ENCODE measurements around the gene ZMYND12. TPM values are rescaled to one million over a fixed set of nuclear protein-coding genes. Genes with fewer than 3 reads are reported as not detected.
"Not testable (repeated sequence)": the region's sequence is repeated elsewhere in the genome, so short reads cannot be mapped to it uniquely, and the experiment has no call there.

Gene ZMYND12
- total and polyA plus RNA-seq, 2 donors (not counting 1 experiment from before 2014, with no cell fraction given): 0.56 to 3.5 TPM

GRCh38 chr1:42480921-42481320 lies 25.1 kb upstream of the ZMYND12 start:
- H3K9me3 ChIP-seq (ENCODE audit: control insufficient read depth, insufficient read depth, low read depth, low read length): no peaks in the 10 kb centered on the region
- no peak overlapping the region for H3K9ac ChIP-seq (ENCODE audit: insufficient read depth, low read length)
- no peaks in the 10 kb centered on the region for H3K36me3 ChIP-seq (ENCODE audit: control insufficient read depth, insufficient read depth, low read length)
- no peak overlapping the region for H2AFZ ChIP-seq (ENCODE audit: low read length)
- no peaks in the 10 kb centered on the region for H3K79me2 ChIP-seq (ENCODE audit: control insufficient read depth, insufficient read depth, low read length)
- no peak overlapping the region for H3K4me2 ChIP-seq (ENCODE audit: extremely low read depth, insufficient read depth, low read length)
- TF ChIP-seq CTCF (conservative IDR thresholded peaks at IDR 0.05 in 1 of 2, IDR thresholded peaks at IDR 0.05 in 1 of 2; ENCODE audit: low read depth in 1 of 2, low read length in 2 of 2): no peak
- TF ChIP-seq EZH2 (IDR thresholded peaks at IDR 0.05; ENCODE audit: low read length, missing control alignments): no peak
- no peak overlapping the region for H3K4me3 ChIP-seq (replicated peaks in 1 of 4; ENCODE audit: control extremely low read depth in 1 of 4, insufficient read depth in 1 of 4, low read depth in 3 of 4, low read length in 4 of 4)
- H3K4me1 ChIP-seq (ENCODE audit: control insufficient read depth, extremely low read depth, insufficient read depth, low read length): peaks cover 3% of the 10 kb centered on the region
- DNase-seq (ENCODE audit: low read depth in 2 of 2): no peak
- H3K27ac ChIP-seq (ENCODE audit: insufficient read depth, low read length): no peak overlapping the region
- H3K27me3 ChIP-seq (ENCODE audit: control insufficient read depth, insufficient read depth, low read length): no peaks in the 10 kb centered on the region
- H4K20me1 ChIP-seq (ENCODE audit: control insufficient read depth, extremely low read depth, insufficient read depth, low read length): no peaks in the 10 kb centered on the region

- H3K9me3 ChIP-seq (ENCODE audit: control insufficient read depth, insufficient read depth, low read depth, low read length): no peaks in the 10 kb centered on the region
- H3K4me2 ChIP-seq (ENCODE audit: extremely low read depth, insufficient read depth, low read length): no peak overlapping the region
- no peaks in the 10 kb centered on the region for H4K20me1 ChIP-seq (ENCODE audit: control insufficient read depth, extremely low read depth, insufficient read depth, low read length)
- H2AFZ ChIP-seq (ENCODE audit: low read length): no peak overlapping the region
- no peak overlapping the region for H3K4me3 ChIP-seq (replicated peaks in 1 of 4; ENCODE audit: control extremely low read depth in 1 of 4, insufficient read depth in 1 of 4, low read depth in 3 of 4, low read length in 4 of 4)
- DNase-seq (ENCODE audit: low read depth in 2 of 2): peak in 1 of 2 donors; percentile 30
- H3K27me3 ChIP-seq (ENCODE audit: control insufficient read depth, insufficient read depth, low read length): no peaks in the 10 kb centered on the region
- TF ChIP-seq EZH2 (IDR thresholded peaks at IDR 0.05; ENCODE audit: low read length, missing control alignments) (no peak), CTCF (conservative IDR thresholded peaks at IDR 0.05 in 1 of 2, IDR thresholded peaks at IDR 0.05 in 1 of 2; ENCODE audit: low read depth in 1 of 2, low read length in 2 of 2) (no peak)
- peaks cover 3% of the 10 kb centered on the region for H3K4me1 ChIP-seq (ENCODE audit: control insufficient read depth, extremely low read depth, insufficient read depth, low read length)
- H3K9ac ChIP-seq (ENCODE audit: insufficient read depth, low read length): no peak overlapping the region
- H3K79me2 ChIP-seq (ENCODE audit: control insufficient read depth, insufficient read depth, low read length): no peaks in the 10 kb centered on the region
- no peaks in the 10 kb centered on the region for H3K36me3 ChIP-seq (ENCODE audit: control insufficient read depth, insufficient read depth, low read length)
- no peak overlapping the region for H3K27ac ChIP-seq (ENCODE audit: insufficient read depth, low read length)
Observed at GRCh38 chr1:42479621-42480020, 23.8 kb upstream of the ZMYND12 start.

GRCh38 chr1:42477775-42478174 lies 22.0 kb upstream of the ZMYND12 start:
- Histone ChIP-seq H3K27me3 (ENCODE audit: control insufficient read depth, insufficient read depth, low read length) (no peaks in the 10 kb centered on the region), H3K4me3 (replicated peaks in 1 of 4; ENCODE audit: control extremely low read depth in 1 of 4, insufficient read depth in 1 of 4, low read depth in 3 of 4, low read length in 4 of 4) (no peak overlapping the region), H3K79me2 (ENCODE audit: control insufficient read depth, insufficient read depth, low read length) (no peaks in the 10 kb centered on the region), H3K9ac (ENCODE audit: insufficient read depth, low read length) (no peak overlapping the region), H4K20me1 (ENCODE audit: control insufficient read depth, extremely low read depth, insufficient read depth, low read length) (no peaks in the 10 kb centered on the region), H3K27ac (ENCODE audit: insufficient read depth, low read length) (no peak overlapping the region), H2AFZ (ENCODE audit: low read length) (no peak overlapping the region), H3K9me3 (ENCODE audit: control insufficient read depth, insufficient read depth, low read depth, low read length) (no peaks in the 10 kb centered on the region), H3K36me3 (ENCODE audit: control insufficient read depth, insufficient read depth, low read length) (no peaks in the 10 kb centered on the region), H3K4me1 (ENCODE audit: control insufficient read depth, extremely low read depth, insufficient read depth, low read length) (no peaks in the 10 kb centered on the region), H3K4me2 (ENCODE audit: extremely low read depth, insufficient read depth, low read length) (no peak overlapping the region)
- no peak for DNase-seq (ENCODE audit: low read depth in 2 of 2)
- TF ChIP-seq EZH2 (IDR thresholded peaks at IDR 0.05; ENCODE audit: low read length, missing control alignments) (no peak), CTCF (conservative IDR thresholded peaks at IDR 0.05 in 1 of 2, IDR thresholded peaks at IDR 0.05 in 1 of 2; ENCODE audit: low read depth in 1 of 2, low read length in 2 of 2) (no peak)

GRCh38 chr1:42477354-42477753 lies 21.5 kb upstream of the ZMYND12 start:
- not testable (repeated sequence) for H3K27ac ChIP-seq (ENCODE audit: insufficient read depth, low read length); H3K9me3 ChIP-seq (ENCODE audit: control insufficient read depth, insufficient read depth, low read depth, low read length); DNase-seq (ENCODE audit: low read depth in 2 of 2); H3K27me3 ChIP-seq (ENCODE audit: control insufficient read depth, insufficient read depth, low read length); H3K9ac ChIP-seq (ENCODE audit: insufficient read depth, low read length); H3K4me2 ChIP-seq (ENCODE audit: extremely low read depth, insufficient read depth, low read length); H3K4me1 ChIP-seq (ENCODE audit: control insufficient read depth, extremely low read depth, insufficient read depth, low read length); H4K20me1 ChIP-seq (ENCODE audit: control insufficient read depth, extremely low read depth, insufficient read depth, low read length); H3K79me2 ChIP-seq (ENCODE audit: control insufficient read depth, insufficient read depth, low read length); H3K36me3 ChIP-seq (ENCODE audit: control insufficient read depth, insufficient read depth, low read length); H3K4me3 ChIP-seq (replicated peaks in 1 of 4; ENCODE audit: control extremely low read depth in 1 of 4, insufficient read depth in 1 of 4, low read depth in 3 of 4, low read length in 4 of 4); H2AFZ ChIP-seq (ENCODE audit: low read length)
